ENCODE measurements around the gene BTG3.

The BTG3 gene

DNA sequence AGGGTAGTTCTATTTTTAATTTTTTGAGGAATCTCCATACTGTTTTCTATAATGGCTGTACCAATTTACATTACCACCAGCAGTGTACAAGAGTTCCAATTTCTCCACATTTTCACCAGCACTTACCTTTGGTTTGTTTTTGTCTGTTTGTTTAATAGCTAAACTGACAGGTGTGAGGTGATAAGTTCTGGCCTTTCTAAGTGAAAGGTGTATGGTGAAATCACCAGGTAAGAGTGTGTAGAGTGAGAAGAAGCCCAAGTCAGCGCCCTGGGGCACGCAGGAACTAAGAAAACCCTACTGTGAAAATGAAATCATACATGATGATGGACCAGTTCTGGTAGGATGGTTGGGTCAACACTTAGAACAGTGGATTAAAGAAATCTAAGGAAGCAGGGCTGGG, 34.5 kb downstream of the BTG3 start:
- DNase-seq (ENCODE audit: low read depth): no peak
- TF ChIP-seq, protein P1, sequence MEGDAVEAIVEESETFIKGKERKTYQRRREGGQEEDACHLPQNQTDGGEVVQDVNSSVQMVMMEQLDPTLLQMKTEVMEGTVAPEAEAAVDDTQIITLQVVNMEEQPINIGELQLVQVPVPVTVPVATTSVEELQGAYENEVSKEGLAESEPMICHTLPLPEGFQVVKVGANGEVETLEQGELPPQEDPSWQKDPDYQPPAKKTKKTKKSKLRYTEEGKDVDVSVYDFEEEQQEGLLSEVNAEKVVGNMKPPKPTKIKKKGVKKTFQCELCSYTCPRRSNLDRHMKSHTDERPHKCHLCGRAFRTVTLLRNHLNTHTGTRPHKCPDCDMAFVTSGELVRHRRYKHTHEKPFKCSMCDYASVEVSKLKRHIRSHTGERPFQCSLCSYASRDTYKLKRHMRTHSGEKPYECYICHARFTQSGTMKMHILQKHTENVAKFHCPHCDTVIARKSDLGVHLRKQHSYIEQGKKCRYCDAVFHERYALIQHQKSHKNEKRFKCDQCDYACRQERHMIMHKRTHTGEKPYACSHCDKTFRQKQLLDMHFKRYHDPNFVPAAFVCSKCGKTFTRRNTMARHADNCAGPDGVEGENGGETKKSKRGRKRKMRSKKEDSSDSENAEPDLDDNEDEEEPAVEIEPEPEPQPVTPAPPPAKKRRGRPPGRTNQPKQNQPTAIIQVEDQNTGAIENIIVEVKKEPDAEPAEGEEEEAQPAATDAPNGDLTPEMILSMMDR (IDR thresholded peaks at IDR 0.05; ENCODE audit: low read length, missing control alignments): no peak

DNA sequence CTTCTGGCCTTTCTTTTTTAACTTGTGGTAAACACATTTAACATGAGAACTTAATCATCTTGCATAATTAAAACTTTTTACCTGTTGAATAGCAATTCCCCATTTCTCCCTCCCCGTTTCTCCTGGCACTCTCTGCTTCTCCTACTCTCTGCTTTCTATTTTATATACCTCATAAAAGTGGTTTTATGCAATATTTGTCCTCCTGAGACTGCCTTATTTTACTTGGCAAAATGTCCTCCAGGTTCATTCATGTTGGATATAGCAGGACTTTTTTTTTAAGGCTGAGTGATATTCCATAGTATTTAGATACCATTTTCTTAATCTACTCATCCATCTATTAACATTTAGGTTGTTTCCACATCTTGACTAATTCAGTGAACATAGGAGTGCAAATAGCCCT, 35.0 kb downstream of the BTG3 start:
- no peak overlapping the region for H3K4me3 ChIP-seq (replicated peaks; ENCODE audit: low read depth, low read length)
- DNase-seq (ENCODE audit: low read depth): no peak
- TF ChIP-seq, protein P1 (IDR thresholded peaks at IDR 0.05; ENCODE audit: low read length, missing control alignments): no peak

More for the DNA sequence above, 34.5 kb downstream of the BTG3 start:
- H3K4me3 ChIP-seq (replicated peaks; ENCODE audit: low read depth, low read length): no peak overlapping the region

DNA sequence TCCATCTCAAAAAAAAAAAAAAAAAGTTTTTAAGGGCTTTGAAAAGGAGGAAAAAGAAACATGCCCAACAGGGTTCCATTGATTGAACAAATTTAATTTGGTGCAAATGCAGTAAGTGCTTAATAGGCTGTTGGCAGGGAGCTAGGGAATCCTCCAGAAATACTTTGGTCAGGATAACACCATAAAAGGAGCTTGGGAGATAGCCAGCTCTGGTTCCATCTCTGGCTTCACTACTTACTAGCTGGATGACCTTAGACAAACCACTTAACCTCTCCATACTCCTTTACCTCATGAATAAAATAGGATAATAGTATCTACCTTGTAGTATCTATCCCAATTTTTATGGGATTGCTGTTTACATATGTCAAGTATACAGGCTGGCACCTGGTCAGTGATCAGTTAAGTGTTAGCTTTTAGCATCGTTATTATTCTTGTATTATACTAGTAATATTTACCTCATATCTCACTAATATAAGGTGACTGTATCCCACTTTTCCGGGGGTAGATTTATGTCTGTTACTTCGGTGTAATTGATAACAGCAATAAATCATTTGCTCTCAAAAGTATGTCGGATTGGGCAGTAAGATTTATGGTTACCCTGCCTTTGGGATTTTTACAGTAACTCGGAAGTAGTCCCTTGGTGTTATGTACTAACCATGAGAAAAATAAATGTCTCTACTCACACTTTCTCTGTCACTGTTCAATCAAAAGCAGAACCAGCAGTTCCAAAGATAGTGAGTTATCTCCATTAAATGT, 36.4 kb downstream of the BTG3 start:
- no peak overlapping the region for H3K4me3 ChIP-seq (replicated peaks; ENCODE audit: low read depth, low read length)
- TF ChIP-seq, protein P1 (IDR thresholded peaks at IDR 0.05; ENCODE audit: low read length, missing control alignments): no peak
- no peak for DNase-seq (ENCODE audit: low read depth)

DNA sequence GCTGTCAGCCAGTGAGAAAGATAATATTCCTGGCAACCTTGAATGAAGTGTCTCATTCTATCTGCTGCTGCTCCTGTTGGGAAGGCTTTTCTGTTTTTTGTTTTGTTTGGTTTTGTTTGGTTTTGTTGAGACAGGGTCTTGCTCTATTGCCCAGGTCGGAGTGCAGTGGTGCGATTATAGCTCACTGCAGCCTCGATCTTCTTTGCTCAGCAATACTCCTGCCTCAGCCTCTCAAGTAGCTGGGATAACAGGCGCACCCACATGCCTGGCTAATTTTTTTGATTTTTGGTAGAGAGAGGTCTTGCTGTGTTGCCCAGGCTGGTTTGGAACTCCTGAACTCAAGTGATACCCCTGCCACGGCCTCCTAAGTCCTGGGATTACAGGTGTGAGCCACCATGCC, 37.6 kb downstream of the BTG3 start:
- TF ChIP-seq, protein P1 (IDR thresholded peaks at IDR 0.05; ENCODE audit: low read length, missing control alignments): no peak
- no peak for DNase-seq (ENCODE audit: low read depth)
- H3K4me3 ChIP-seq (replicated peaks; ENCODE audit: low read depth, low read length): no peak overlapping the region

DNA sequence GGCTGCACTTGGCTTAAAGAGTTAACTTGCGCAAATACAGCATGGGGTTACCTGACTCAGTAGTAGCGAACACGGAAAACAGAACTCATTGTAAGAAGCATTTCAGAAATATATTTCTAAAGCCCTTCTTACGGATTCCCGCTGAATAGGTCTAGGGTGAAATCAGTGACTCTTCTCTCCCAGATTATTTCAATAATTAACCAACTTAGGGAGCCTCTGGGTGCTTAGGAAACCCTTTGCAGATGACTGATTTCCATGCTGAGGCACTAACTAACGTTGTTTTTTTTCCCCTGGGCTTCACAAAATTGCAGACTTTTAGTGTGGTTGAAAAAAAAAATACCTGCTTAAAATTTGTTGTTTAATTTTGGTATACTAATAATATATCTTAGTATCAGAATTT, 40.3 kb downstream of the BTG3 start:
- TF ChIP-seq, protein P1 (IDR thresholded peaks at IDR 0.05; ENCODE audit: low read length, missing control alignments): no peak
- no peak for DNase-seq (ENCODE audit: low read depth)
- H3K4me3 ChIP-seq (replicated peaks; ENCODE audit: low read depth, low read length): no peak overlapping the region

DNA sequence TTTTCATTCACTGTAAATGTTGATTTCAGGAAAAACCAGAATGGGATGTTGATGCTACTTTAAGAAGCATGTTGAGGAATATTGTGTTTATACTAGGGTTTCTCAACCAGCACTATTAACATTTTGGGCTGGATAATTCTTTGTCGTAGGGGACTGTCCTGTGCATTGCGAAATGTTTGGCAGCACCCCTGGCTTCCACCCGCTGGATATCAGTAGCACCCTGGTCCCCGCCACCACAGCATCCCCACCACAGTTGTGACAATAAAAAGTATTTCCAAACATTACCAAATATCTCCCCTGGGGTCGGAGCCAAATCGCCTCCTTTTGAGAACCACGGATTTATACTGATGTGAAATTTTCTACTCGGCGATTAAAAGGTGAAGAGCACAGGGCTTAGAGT, 41.9 kb downstream of the BTG3 start:
- TF ChIP-seq, protein P1 (IDR thresholded peaks at IDR 0.05; ENCODE audit: low read length, missing control alignments): no peak
- H3K4me3 ChIP-seq (replicated peaks; ENCODE audit: low read depth, low read length): no peak overlapping the region
- no peak for DNase-seq (ENCODE audit: low read depth)

All from fibroblast of pulmonary artery (primary cell).